Left ventricle myocardium superior (tissue), 1 donor: ENCODE measurements around the gene SMAGP. TPM values are rescaled to one million over a fixed set of nuclear protein-coding genes. Genes with fewer than 3 reads are reported as not detected.
A peak's percentile ranks its signal among the peaks of the same experiment; 100 is the strongest.
"Not testable (repeated sequence)": the region's sequence is repeated elsewhere in the genome, so short reads cannot be mapped to it uniquely, and the experiment has no call there.

Experiments used
- ATAC-seq: fragments of 200-7000 bp; cut with Tn5 transposase; one replicate; pipeline ENCODE4 v1.9.1; 2020; ENCODE audit warnings: mild to moderate bottlenecking, moderate library complexity
- DNase-seq: peaks from one replicate; pipeline ENCODE4 v3.0.0-alpha.2; 2020
- intact Hi-C: fragments of 100-400 bp; cut with micrococcal nuclease; formaldehyde crosslinking; loops from one replicate; pipeline ENCODE4 v1.11.0; 2022
- total RNA-seq: library from RNA; stranded (reverse); fragmentation: NEBNext Ultra II Directional; extraction: Animal tissue kit (Norgen Biotek cat#: 25700); gene quantifications from one replicate; pipeline ENCODE4 v1.2.1, GENCODE V29; 2021
- donor health status: DM: no; HTN: yes; CAD: no; lungs with severe emphysema.

SMAGP gene
- total RNA-seq, 1 donor from 2014 or later: 3.4 TPM

DNA sequence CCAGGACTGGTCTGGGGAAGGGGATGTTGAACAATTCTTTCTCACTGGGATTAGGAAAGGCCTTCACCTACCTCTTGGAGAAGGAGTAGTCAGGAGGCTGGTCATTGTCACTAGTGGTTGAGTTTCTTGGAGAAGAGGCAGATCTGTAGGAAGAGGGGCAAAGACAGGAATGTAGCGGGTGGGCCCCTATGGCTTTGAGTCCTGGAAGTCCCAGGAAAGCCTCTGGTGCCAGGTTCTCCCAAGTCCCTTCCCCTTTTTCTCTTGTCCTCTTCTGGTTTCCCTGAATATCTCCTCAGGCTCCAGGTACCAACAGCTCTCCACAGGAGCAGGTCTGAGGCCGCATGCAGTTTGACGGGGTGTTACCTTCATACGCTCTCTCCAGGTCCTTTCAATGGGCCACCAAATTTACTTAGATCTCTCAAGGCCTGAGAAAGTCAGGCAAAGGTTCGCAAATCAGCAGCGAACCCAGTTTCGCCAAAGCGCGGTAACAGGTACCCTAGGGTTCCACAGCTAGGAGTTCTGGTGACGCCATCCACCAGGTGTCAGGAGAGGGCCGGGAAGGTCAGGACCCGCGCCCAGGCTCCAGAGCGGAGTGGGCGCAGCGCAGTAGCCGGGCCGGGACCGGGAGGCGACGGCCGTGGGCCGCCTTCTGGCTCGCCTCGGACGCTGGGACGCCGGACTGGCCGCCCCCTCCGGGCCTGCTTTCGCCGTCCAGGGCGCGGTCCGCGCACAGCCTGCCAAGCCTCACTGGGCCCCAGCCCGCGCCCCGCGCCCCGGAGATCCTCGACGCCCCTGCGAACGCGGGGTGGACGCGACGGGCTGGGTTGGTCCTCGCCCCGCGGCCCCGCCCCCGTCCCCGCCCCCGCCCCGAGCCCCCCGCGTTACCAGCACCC lies 795 bp downstream of the SMAGP start:
- ATAC-seq (peak; percentile 67), DNase-seq (peak; percentile 53)
- intact Hi-C loops: no loop called here

DNA sequence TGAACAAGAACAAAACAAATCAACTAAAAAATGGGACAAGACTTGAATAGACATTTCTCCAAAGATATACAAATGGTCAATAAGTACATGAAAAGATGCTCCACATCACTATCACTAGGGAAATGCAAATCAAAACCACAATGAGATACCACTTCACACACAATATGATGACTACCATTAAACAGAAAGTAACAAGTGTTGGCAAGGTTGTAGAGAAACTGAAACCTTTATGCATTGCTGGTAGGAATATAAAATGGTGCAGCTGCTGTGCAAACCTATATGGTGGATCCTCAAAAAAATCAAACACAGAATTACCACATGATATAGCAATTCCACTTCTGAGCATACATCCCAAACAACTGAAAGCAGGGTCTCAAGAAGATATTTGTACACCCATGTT lies 5.2 kb downstream of the SMAGP start:
- intact Hi-C loops: no loop called here
- no peak for DNase-seq
- ATAC-seq: no peak

DNA sequence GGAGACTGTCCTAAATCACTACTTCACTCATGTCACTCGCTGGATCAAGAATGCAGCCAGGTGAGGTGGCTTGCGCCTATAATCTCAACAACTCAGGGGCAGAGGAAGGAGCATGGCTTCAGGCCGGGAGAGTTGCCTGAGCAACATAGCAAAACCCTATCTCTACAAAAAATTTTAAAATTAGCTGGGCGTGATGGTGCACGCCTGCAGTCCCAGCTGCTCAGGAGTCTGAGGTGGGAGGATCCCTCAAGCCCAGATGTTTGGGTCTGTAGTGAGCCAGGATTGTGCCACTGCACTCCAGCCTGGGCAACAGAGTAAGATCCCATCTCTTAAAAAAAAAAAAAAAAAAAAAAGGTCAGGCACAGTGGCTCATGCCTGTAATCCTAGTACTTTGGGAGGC lies 5.9 kb downstream of the SMAGP start:
- intact Hi-C loops: no loop called here

DNA sequence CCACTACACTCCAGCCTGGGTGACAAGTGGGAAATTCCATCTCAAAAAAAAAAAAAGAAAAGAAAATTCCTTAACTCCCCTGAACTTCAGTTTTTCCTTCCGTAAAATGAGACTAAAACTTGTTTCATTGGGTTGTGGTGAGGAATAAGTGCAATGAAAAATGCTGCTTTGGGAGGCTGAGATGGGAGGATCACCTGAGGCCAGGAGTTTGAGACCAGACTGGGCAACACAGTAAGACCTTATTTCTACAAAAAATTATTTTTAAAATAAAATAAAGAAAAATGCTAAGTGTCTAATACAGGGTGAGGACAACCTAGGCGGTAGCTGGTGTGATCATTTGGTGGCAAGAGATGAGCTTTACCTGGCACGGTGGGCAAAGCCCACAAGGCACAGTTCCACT lies 6.9 kb downstream of the SMAGP start:
- ATAC-seq: no peak
- DNase-seq: no peak
- intact Hi-C loops: no loop called here

More for the DNA sequence above, 5.9 kb downstream of the SMAGP start:
- no peak for ATAC-seq
- DNase-seq: no peak

DNA sequence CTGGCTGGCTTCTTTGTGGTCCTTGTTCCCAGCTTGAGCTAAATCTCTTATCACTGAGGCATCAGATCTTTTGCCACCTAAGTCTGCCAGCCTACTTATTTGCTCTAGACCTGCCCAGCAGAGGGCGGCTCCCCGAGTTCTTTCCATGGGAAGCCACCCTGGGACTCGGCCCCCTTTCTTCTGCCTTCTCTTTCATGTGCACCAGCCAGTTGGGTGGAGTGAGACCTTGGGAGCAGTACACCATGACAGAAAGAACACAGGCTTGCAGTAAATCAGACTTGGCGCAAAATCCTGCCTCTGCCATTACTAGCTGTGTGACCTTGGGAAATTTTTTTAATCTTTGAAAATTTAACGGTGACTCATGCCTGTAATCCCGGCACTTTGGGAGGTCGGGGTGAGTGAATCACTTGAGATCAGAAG lies 7.4 kb downstream of the SMAGP start:
- DNase-seq: no peak
- intact Hi-C loops: no loop called here

DNA sequence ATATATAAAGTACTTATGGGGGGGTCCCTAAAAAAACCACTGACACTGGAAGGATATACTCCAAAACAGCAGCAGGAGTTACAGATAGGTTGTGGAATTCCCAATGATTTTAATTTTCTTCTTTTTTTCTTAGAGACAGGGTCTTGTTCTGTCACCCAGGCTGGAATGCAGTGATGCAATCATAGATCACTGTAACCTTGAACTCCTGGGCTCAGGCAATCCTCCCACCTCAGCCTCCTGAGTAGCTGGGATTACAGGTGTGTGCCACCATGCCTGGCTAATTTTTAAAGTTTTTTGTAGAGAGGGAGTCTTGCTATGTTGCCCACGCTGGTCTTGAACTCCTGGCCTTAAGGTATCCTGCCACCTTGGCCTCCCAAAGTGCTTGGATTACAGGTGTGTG lies 10.6 kb downstream of the SMAGP start:
- DNase-seq, intact Hi-C loops, ATAC-seq: not testable (repeated sequence)

More for the DNA sequence above, 7.4 kb downstream of the SMAGP start:
- ATAC-seq: no peak

DNA sequence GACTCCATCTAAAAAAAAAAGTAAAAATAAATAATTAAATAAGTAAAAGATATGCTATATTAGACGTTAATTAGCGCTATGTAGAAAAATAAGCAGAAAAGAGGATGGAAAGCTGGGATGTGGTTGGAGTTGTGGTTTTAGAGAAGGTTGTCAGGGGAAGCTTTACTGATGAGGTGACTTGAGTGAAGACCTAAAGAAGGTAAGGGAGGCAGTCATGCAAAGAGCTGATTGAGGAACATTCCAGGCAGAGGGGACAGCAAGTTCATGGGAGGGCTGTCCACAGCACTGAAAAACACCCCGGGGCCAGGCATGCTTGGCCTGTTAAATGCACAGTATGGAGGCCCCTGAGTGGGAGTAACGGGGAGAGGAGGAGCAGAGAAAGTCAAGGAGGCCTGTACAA lies 15.7 kb downstream of the SMAGP start:
- intact Hi-C loops: no loop called here
- ATAC-seq (no peak), DNase-seq (no peak)

DNA sequence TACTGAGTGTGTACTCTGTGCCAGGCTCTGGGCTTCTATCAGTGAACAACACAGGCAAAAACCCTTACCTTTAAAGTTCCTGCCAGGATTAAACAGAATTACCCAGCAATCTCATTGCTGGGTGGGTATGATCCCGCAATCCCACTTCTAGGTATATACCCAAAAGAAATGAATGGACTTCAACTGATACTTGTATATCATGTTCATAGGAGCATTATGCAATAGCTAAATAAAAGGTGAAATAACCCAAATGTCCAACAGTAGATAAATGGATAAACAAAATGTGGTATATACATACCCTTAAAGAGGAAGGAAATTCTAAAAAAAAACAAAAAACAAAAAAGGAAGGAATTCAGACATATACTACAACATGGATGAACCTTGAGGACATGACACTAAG lies 16.9 kb downstream of the SMAGP start:
- intact Hi-C loops: no loop called here
- ATAC-seq: no peak
- no peak for DNase-seq

DNA sequence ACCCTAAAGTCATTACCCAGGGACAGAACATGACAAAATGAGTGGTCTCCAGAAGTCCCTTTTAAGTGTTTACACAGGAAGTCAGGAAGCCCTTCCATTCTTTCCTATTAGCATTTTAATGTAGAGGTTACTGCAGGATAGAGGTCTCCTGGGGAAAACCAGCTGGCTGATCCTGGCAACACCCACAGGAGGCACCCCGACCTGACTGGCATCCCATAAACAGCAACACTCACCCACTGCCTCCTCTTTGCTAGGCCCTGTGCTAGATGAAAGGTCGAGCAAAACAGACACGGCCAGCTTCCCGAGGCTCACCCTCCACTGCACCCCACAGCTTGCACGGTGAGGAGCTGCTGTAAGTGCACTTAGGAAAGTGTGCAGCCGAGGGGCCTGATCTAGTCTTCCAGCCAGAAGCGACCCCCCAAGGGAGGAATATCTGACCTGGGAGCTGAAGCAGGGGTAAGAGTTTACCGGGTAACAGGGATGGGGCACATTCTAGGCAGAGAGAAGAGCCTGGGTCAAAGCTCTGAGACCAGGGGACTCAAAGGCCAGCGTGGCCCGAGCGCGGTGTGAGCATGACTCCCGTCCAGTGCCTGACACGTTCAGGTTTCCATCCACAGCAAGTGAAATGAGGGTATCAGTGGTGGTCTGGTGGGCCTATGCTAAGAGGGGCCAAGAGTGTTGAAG lies 22.6 kb downstream of the SMAGP start:
- DNase-seq (no peak), ATAC-seq (no peak)
- intact Hi-C loops: no loop called here

DNA sequence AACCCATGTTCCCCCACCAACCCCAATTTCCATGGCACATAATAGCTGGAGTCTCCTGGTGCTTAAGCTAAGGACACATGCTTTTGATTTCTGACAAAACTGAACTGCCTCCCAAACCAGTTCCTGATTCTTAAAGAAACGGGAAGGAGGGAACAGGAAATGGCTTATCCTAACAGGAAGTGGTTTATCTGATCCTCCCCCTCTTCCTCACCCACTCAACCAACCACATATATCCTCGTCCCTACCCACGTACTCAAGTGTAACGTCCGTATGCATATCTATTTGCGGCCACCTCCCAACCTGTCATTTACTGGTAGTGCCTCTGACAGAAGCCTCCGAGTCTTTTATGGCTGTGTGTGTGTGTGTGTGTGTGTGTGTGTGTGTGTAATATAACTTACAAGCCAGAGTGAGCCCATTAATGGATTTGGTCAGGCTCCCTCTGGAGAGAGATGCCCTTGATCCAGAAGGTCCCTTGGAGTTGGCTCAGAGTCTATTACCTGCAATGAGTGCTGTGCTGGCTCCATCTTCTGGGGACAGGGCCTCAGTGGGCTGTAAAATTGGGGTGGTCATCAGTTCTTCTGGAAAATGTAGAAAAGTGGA lies 23.9 kb downstream of the SMAGP start:
- intact Hi-C loops: no loop called here
- peak; percentile 65 for ATAC-seq
- DNase-seq: no peak

DNA sequence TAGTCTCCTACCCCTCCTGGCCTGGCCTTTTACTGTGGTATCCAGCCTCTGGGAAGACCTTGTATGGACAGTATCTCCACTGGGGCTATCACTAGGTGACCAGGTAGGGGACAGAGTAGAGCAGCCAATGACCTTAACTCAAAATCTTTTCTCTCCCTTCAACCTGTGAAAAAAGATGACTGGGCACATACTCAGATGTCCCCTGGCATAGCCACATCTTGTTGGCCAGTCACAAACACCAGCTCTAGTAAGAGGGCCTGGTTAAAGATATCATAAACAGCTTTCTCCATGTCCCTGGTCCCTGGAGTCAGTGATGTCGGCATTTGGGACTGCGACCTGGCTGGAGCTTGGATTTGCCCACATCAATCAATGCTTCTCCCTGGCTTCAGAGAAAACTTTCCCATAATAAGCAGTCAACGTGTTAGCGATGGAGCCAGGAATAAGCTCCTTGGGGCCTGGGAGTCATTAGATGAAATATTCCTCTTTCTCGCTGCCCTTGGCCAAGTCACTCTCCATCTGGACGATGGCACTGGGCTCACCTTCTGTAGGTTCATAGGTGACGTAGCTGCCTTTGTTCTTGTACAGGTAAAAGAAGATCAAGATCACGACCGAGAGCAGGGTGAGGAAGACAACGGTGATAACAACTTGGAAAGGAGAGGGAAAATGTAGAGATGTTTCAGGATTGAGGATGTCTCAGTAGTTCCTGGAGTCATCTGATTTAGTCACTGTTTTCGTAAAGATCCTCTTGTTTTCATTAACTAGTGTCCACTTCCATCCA lies 24.6 kb downstream of the SMAGP start:
- intact Hi-C loops: no loop called here
- ATAC-seq: no peak
- no peak for DNase-seq

DNA sequence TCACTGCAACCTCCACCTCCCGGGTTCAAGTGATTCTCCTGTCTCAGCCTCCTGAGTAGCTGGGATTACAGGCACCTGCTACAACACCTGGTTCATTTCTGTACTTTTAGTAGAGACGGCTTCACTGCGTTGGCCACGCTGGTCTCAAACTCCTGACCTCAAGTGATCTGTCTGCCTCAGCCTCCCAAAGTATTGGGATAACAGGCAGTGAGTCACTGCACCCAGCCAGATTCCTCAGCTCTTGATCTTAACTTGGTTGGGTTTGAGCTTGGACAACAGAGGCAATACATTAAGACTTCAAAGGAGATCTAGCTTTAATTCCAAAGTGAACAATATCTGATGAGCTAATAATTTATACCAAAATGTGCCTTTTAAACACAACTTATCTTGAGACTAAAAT lies 25.9 kb downstream of the SMAGP start:
- ATAC-seq (no peak), DNase-seq (no peak)
- intact Hi-C loops: no loop called here

DNA sequence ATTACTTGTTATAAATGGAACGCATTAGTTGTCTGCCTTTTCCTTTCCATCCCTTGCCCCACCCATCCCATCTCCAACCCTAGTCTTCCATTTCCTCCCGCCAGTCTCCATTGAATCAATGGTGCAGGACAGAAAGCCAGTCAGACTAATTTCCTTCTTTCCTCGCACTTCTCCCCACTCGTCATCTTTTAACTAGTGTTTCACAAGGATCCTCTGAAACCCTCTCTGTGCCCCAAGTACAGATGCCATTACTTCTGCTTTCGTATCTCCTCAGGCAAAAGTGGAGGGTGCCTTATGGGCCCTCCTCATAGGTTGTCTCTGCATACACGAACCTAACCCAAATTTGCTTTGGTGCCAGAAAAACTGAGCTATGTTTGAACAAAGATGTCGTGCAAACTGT lies 27.3 kb downstream of the SMAGP start:
- DNase-seq: no peak
- intact Hi-C loops: no loop called here
- no peak for ATAC-seq

DNA sequence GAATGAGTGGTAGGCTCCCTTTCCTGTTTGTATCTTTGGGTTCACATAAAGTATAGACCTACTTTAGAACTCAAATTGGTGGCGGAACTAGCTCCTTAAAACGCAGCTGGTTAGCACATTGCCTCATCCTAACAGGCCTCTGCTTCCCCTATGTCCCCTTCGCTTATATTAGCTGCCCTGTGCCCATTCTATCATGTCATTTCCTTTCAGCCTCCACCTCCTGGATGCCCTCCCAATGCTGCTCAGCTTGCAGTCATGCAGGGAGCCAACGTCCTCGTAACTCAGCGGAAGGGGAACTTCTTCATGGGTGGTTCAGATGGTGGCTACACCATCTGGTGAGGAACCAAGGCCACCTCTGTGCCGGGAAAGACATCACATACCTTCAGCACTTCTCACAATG lies 28.1 kb downstream of the SMAGP start:
- intact Hi-C loops: no loop called here
- no peak for ATAC-seq

DNA sequence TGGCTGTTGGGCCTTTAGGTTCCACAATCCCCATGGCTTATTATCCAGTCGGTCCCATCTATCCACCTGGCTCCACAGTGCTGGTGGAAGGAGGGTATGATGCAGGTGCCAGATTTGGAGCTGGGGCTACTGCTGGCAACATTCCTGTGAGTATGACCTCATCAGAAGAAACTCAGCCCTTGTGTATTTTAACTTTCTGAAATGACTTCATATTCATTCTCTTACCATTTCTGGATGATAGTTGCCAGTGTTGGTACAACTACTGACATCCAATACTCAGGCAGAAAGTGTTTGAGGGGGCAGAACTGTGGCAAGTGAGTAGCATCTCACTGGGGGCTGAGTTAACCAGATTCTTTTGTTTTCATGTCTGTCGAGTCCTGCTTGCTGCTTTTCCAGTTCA lies 29.2 kb downstream of the SMAGP start:
- DNase-seq: no peak
- intact Hi-C loops: no loop called here
- ATAC-seq: no peak

More for the DNA sequence above, 28.1 kb downstream of the SMAGP start:
- DNase-seq: peak; percentile 43

DNA sequence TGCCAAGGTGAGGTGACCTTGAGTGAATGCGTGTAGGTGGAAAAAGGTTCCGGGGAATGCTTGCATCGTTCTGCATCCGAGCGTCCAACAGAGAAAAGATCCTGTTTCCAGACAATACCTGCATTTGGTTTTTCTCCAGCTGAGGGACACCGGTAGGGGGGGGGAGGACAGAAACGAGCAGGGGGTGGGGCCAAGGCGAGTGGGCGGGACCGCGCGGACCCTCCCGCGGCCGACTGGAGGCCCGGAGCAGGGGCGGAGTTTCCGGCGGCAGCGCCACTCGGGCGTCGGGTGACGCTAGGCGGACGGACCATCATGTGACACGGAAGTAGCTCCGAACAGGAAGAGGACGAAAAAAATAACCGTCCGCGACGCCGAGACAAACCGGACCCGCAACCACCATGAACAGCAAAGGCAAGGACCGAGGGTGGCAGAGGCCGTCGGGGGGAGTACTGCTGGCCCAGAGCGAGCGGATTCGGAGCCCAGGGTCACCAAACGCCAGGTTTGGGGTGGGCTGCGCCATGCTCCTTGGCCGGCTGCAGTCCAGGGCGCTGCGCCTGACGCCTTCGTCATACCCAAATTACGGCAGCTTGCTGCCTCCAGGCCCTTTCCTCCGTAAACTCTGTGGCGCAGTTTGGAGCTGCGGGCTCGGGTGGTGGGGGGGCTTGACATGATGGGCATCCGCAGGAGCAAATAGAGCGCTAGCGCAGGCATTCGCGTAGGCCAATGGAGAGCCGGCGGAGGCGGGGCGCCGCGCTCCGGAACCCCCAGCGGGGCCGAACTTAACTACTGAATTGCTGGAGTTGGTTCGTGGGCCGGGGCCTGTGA lies 31.5 kb downstream of the SMAGP start, which contains the start of gene DAZAP2:
Gene DAZAP2, plus strand, starts transcription at position 317 of the 825 bp plus-strand sequence. Its CDS starts 82 bp downstream, at position 399.
- ATAC-seq: peak; percentile 99
- intact Hi-C loops: no loop called here
- DNase-seq: peak; percentile 98

DNA sequence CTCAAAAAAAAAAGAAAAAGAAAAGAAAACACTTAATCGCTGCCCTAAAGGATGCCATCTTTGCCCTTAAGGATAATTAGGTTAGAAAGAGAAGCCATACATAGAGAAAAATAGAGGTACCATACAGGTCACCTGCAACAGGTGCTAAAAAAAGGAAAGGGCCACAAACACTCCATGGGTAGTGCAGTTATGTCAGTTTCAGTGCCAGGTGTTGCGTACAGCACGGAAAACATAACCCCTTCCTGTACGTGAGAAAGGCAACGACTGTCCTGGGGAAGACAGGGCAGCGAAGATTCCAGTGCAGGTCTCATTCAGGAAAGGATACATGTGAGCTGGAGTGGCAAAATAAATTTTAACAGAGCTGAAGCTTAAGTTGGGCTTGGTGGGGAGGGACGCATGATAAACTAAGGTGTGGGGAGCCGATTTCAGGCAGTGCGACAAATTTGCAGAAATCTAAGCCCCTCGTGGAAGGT lies 32.1 kb downstream of the SMAGP start:
- DNase-seq (no peak), ATAC-seq (no peak)
- intact Hi-C loops: no loop called here

DNA sequence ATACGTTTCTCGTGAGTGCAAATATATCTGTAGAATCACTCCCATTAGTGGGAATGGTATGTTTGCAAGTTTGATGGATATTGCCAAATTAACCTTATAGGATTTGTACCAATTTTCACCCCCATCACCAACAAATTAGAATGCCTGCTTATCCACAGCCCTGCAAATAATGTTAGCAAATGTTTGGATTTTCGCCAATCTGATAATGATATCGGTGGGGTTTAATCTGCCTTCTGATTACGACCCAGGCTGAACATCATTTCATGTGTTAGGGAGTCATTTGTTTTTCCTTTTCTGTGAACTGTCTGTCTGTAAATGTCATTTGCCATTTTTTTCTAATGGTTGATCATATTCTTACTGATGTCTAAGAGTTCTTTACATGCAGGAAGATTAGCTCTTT lies 35.7 kb downstream of the SMAGP start:
- intact Hi-C loops: no loop called here
- DNase-seq (no peak), ATAC-seq (no peak)
